Astrocyte (in vitro differentiated cells and primary cell): ENCODE data around the gene GLB1L3. TPM values are rescaled to one million over a fixed set of nuclear protein-coding genes. Genes with fewer than 3 reads are reported as not detected.

Source experiments
- DNase-seq: peaks from one replicate; pipeline ENCODE4 v3.0.0-alpha.2; 2010; ENCODE audit warnings: low read depth
- FAIRE-seq: peaks from 2 replicates; lab custom pipeline; 2011; peaks lifted over from hg19 to GRCh38; lab: Jason Lieb, UNC
- H2AFZ ChIP-seq: 2 replicates; pipeline ENCODE4 v1.6.0; 2012; ENCODE audit warnings: low read depth, low read length, inconsistent platforms
- H3K27ac ChIP-seq: 2 replicates; pipeline ENCODE4 v1.5.1; 2011; ENCODE audit warnings: low read depth, low read length, inconsistent platforms
- H3K27me3 ChIP-seq: 2 replicates; pipeline ENCODE4 v1.6.0; 2011; ENCODE audit warnings: low read length, inconsistent platforms; ENCODE audit not compliant: insufficient read depth
- H3K36me3 ChIP-seq: 2 replicates; pipeline ENCODE4 v1.5.1; 2011; ENCODE audit warnings: low read length, inconsistent platforms; ENCODE audit not compliant: insufficient read depth
- H3K4me1 ChIP-seq: 2 replicates; pipeline ENCODE4 v1.5.1; 2011; ENCODE audit warnings: low read length, inconsistent platforms; ENCODE audit not compliant: insufficient read depth
- H3K4me2 ChIP-seq: 2 replicates; pipeline ENCODE4 v1.6.0; 2012; ENCODE audit warnings: low read length, inconsistent platforms
- H3K4me3 ChIP-seq: 2 replicates; pipeline ENCODE4 v1.5.1; 2011; ENCODE audit warnings: low read depth, mild to moderate bottlenecking, low read length, inconsistent platforms; ENCODE audit not compliant: insufficient read depth
- H3K79me2 ChIP-seq: 2 replicates; pipeline ENCODE4 v1.6.0; 2012; ENCODE audit warnings: mild to moderate bottlenecking, low read length, inconsistent platforms; ENCODE audit not compliant: insufficient read depth
- H3K9ac ChIP-seq: 2 replicates; pipeline ENCODE4 v1.6.0; 2012; ENCODE audit warnings: mild to moderate bottlenecking, low read length, inconsistent platforms
- H3K9me3 ChIP-seq: 2 replicates; pipeline ENCODE4 v1.5.1; 2012; ENCODE audit warnings: low read depth, mild to moderate bottlenecking, low read length, inconsistent platforms; ENCODE audit not compliant: insufficient read depth
- H4K20me1 ChIP-seq: 2 replicates; pipeline ENCODE4 v1.6.0; 2012; ENCODE audit warnings: low read length, inconsistent platforms; ENCODE audit not compliant: insufficient read depth
- H3K27ac Mint-ChIP-seq: one replicate; pipeline ENCODE4 v1.8.0; 2021; ENCODE audit warnings: mild to moderate bottlenecking, mixed read lengths; ENCODE audit not compliant: unreplicated experiment
- H3K27me3 Mint-ChIP-seq: one replicate; pipeline ENCODE4 v1.8.0; 2021; ENCODE audit warnings: low read depth, mixed read lengths; ENCODE audit not compliant: unreplicated experiment
- H3K36me3 Mint-ChIP-seq: one replicate; pipeline ENCODE4 v1.8.0; 2021; ENCODE audit warnings: low read depth, mixed read lengths; ENCODE audit not compliant: unreplicated experiment
- H3K4me1 Mint-ChIP-seq: one replicate; pipeline ENCODE4 v1.8.0; 2021; ENCODE audit warnings: low read depth, mixed read lengths; ENCODE audit not compliant: unreplicated experiment
- H3K4me3 Mint-ChIP-seq: one replicate; pipeline ENCODE4 v1.8.0; 2021; ENCODE audit warnings: mild to moderate bottlenecking, moderate library complexity, mixed read lengths; ENCODE audit not compliant: unreplicated experiment
- H3K9me3 Mint-ChIP-seq: one replicate; pipeline ENCODE4 v1.8.0; 2021; ENCODE audit warnings: mild to moderate bottlenecking, mixed read lengths; ENCODE audit not compliant: unreplicated experiment
- EZH2 ChIP-seq: IDR thresholded peaks from 2 replicates; pipeline ENCODE4 v1.6.1; 2012; ENCODE audit warnings: mild to moderate bottlenecking, low read length, inconsistent platforms; ENCODE audit not compliant: insufficient read depth
- total RNA-seq: library from RNA; stranded (reverse); gene quantifications from 2 replicates; pipeline ENCODE4 v1.2.1, GENCODE V29; 2021
- TF ChIP-seq, protein P1 (sequence below): IDR thresholded peaks from 2 replicates; pipeline ENCODE4 v1.5.1; 2011; ENCODE audit warnings: low read depth, mild to moderate bottlenecking, inconsistent platforms, low read length, moderate library complexity; ENCODE audit not compliant: insufficient read depth

GLB1L3 gene
- total RNA-seq, 1 donor from 2014 or later: 0.20 TPM

GRCh38 chr11:134347441-134347840, 71.3 kb downstream of the GLB1L3 start:
- H3K27me3 Mint-ChIP-seq: peaks cover 18% of the 10 kb centered on the region
- DNase-seq (no peak), FAIRE-seq (no peak)

DNA sequence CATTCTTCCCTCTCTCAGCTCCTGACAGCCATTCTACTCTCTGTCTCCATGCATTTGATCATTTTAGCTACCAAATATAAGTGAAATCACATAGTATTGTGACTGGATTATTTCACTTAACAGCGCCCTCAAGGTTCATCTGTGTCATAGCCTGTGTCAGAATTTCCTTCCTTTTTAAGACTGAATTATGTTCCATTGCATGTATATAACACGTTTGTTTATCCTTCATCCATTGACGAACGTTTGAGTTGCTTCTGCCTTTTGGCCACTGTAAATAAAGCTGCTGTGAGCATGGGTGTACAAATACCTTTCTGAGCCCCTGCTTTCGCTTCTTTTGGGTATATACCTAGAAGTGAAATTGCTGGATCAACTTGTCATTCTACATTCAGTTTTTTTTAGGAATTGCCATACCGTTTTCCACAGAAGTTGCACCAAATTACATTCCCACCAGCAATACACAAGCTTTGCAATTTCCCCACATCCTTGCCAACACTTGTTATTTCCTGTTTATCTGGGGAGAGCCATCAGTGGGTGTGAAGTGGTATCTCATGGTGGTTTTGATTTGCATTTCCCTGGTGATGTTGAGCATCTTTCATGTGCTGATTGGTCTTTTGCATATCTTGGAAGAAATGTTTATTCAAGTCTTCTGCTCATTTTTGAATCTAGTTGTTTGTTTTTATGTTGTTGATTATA, 73.1 kb downstream of the GLB1L3 start:
- H3K9me3 Mint-ChIP-seq: no peaks in the 10 kb centered on the region
- Histone ChIP-seq H3K79me2 (no peaks in the 10 kb centered on the region), H3K4me3 (no peak overlapping the region), H3K9ac (no peak overlapping the region), H3K27ac (no peak overlapping the region), H3K36me3 (no peaks in the 10 kb centered on the region), H3K9me3 (no peaks in the 10 kb centered on the region), H3K4me1 (no peaks in the 10 kb centered on the region), H2AFZ (no peak overlapping the region), H3K27me3 (no peaks in the 10 kb centered on the region), H3K4me2 (no peak overlapping the region), H4K20me1 (no peaks in the 10 kb centered on the region)
- H3K36me3 Mint-ChIP-seq: no peaks in the 10 kb centered on the region
- no peaks in the 10 kb centered on the region for H3K4me1 Mint-ChIP-seq
- H3K27me3 Mint-ChIP-seq: peaks cover 13% of the 10 kb centered on the region
- FAIRE-seq: no peak
- no peak for TF ChIP-seq EZH2
- TF ChIP-seq, protein P1, sequence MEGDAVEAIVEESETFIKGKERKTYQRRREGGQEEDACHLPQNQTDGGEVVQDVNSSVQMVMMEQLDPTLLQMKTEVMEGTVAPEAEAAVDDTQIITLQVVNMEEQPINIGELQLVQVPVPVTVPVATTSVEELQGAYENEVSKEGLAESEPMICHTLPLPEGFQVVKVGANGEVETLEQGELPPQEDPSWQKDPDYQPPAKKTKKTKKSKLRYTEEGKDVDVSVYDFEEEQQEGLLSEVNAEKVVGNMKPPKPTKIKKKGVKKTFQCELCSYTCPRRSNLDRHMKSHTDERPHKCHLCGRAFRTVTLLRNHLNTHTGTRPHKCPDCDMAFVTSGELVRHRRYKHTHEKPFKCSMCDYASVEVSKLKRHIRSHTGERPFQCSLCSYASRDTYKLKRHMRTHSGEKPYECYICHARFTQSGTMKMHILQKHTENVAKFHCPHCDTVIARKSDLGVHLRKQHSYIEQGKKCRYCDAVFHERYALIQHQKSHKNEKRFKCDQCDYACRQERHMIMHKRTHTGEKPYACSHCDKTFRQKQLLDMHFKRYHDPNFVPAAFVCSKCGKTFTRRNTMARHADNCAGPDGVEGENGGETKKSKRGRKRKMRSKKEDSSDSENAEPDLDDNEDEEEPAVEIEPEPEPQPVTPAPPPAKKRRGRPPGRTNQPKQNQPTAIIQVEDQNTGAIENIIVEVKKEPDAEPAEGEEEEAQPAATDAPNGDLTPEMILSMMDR: no peak
- no peak for DNase-seq
- no peak overlapping the region for H3K27ac Mint-ChIP-seq
- H3K4me3 Mint-ChIP-seq: no peak overlapping the region

More at GRCh38 chr11:134347441-134347840, 71.3 kb downstream of the GLB1L3 start:
- H3K79me2 ChIP-seq: no peaks in the 10 kb centered on the region
- Mint-ChIP-seq H3K27ac (no peak overlapping the region), H3K36me3 (no peaks in the 10 kb centered on the region), H3K4me1 (peaks cover 7% of the 10 kb centered on the region), H3K4me3 (no peak overlapping the region), H3K9me3 (no peaks in the 10 kb centered on the region)
- H3K27me3 ChIP-seq: no peaks in the 10 kb centered on the region
- H3K9me3 ChIP-seq: no peaks in the 10 kb centered on the region
- H3K9ac ChIP-seq: no peak overlapping the region
- no peaks in the 10 kb centered on the region for H3K36me3 ChIP-seq
- no peak overlapping the region for H3K27ac ChIP-seq
- TF ChIP-seq, protein P1: no peak
- TF ChIP-seq EZH2: no peak
- H3K4me1 ChIP-seq: no peaks in the 10 kb centered on the region
- no peak overlapping the region for H2AFZ ChIP-seq
- no peaks in the 10 kb centered on the region for H4K20me1 ChIP-seq
- no peak overlapping the region for H3K4me3 ChIP-seq
- no peak overlapping the region for H3K4me2 ChIP-seq

DNA sequence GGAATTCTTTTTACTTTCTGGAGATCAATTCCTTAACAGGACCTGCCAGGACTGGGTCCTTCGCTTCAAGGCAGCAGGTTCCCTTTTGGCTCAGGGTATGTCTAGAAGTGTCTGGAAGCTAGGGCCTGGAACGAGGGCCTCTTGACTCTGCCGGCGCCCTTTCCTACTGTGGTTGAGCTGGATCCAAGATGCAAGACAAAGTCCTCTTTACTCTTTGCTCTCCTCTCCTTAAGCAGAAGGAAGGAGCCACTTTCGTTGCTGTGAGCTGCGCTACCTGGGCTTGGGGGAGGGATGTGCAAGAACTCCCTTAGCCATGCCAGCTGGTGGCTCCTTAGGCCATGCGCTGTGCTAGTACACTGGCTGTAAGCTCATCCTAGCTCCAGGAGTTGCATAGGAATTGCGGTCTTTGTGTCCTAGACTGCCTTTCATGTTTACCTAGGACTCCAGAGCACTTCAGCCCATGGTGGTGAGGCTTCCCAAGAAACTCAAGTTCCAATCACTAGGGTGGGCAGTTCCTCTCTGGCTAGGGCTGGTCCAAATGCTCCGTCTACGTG, 73.7 kb downstream of the GLB1L3 start:
- H3K9ac ChIP-seq: no peak overlapping the region
- no peak overlapping the region for H3K27ac ChIP-seq
- peaks cover 13% of the 10 kb centered on the region for H3K27me3 Mint-ChIP-seq
- no peak overlapping the region for H3K4me3 Mint-ChIP-seq
- H4K20me1 ChIP-seq: no peaks in the 10 kb centered on the region
- no peaks in the 10 kb centered on the region for H3K4me1 ChIP-seq
- no peaks in the 10 kb centered on the region for H3K27me3 ChIP-seq
- H3K79me2 ChIP-seq: no peaks in the 10 kb centered on the region
- no peak overlapping the region for H3K4me2 ChIP-seq
- no peak for DNase-seq
- no peak for FAIRE-seq
- no peak overlapping the region for H2AFZ ChIP-seq
- no peak for TF ChIP-seq EZH2
- TF ChIP-seq, protein P1: no peak
- no peaks in the 10 kb centered on the region for H3K4me1 Mint-ChIP-seq
- no peak overlapping the region for H3K27ac Mint-ChIP-seq
- H3K36me3 Mint-ChIP-seq: no peaks in the 10 kb centered on the region
- H3K4me3 ChIP-seq: no peak overlapping the region
- no peaks in the 10 kb centered on the region for H3K9me3 Mint-ChIP-seq
- H3K9me3 ChIP-seq: no peaks in the 10 kb centered on the region
- no peaks in the 10 kb centered on the region for H3K36me3 ChIP-seq
